Heart left ventricle (tissue), 16 donors: ENCODE results near the gene SMYD5. TPM values are rescaled to one million over a fixed set of nuclear protein-coding genes. Genes with fewer than 3 reads are reported as not detected.

Experiments
- ATAC-seq, 4 donors: fragments of 200-7000 bp; cut with Tn5 transposase; one replicate each; pipeline ENCODE4 v1.9.1; 2020 to 2022; ENCODE audit warnings: moderate library complexity in 4 of 4, mild to moderate bottlenecking in 3 of 4, moderate number of reproducible peaks in 1 of 4
- DNase-seq, 5 donors: peaks; one replicate each; pipeline ENCODE4 v3.0.0-alpha.2; 2020
- H3K27ac ChIP-seq, 12 donors: fragments of 200-600 bp; sonication (generic) in 4 of 12; one replicate each; pipeline versions ENCODE4 v1.5.0 to v1.8.0; 2016 to 2022; ENCODE audit warnings: mild to moderate bottlenecking in 2 of 12
- H3K27me3 ChIP-seq, 9 donors: fragments of 200-600 bp; sonication (generic) in 2 of 9; one replicate each; pipeline versions ENCODE4 v1.5.1 to v1.8.0; 2016 to 2022; ENCODE audit warnings: mild to moderate bottlenecking in 3 of 9
- H3K36me3 ChIP-seq, 9 donors: fragments of 200-600 bp; sonication (generic) in 2 of 9; one replicate each; pipeline versions ENCODE4 v1.5.0 to v1.8.0; 2018 to 2022; ENCODE audit warnings: mild to moderate bottlenecking in 2 of 9
- H3K4me1 ChIP-seq, 12 donors: fragments of 200-600 bp; sonication (generic) in 4 of 12; one replicate each; pipeline versions ENCODE4 v1.5.0 to v1.8.0; 2016 to 2022; ENCODE audit warnings: mild to moderate bottlenecking in 3 of 12
- H3K4me3 ChIP-seq, 12 donors: fragments of 200-600 bp; sonication (generic) in 4 of 12; one replicate each; pipeline versions ENCODE4 v1.5.0 to v1.8.0; 2017 to 2022; ENCODE audit warnings: mild to moderate bottlenecking in 9 of 12, moderate library complexity in 4 of 12
- H3K9me3 ChIP-seq, 12 donors: fragments of 200-600 bp; sonication (generic) in 4 of 12; one replicate each; pipeline versions ENCODE4 v1.5.0 to v1.8.0; 2016 to 2022; ENCODE audit warnings: mild to moderate bottlenecking in 1 of 12
- CTCF ChIP-seq, 12 donors: fragments of 200-600 bp; sonication (generic) in 4 of 12; IDR thresholded peaks; one replicate each; pipeline versions ENCODE4 v1.5.0 to v1.8.0; 2018 to 2022; ENCODE audit warnings: antibody characterized with exemption in 12 of 12, mild to moderate bottlenecking in 5 of 12
- POLR2A ChIP-seq, 2 donors: fragments of 450-650 bp; IDR thresholded peaks; one replicate each; pipeline ENCODE4 v1.6.1; 2017; ENCODE audit warnings: antibody characterized with exemption in 2 of 2, mild to moderate bottlenecking in 2 of 2, moderate library complexity in 2 of 2
- WGBS, 4 donors: extraction: QIAGEN DNeasy Blood & Tissue Kit in 2 of 4; methylation state at CpG; one replicate each; pipeline versions ENCODE4 v1.1.5 to v1.1.7; 2013 to 2018; 5-methylcytosine and 5-hydroxymethylcytosine counted together
- intact Hi-C, 10 donors: fragments of 100-400 bp; cut with DNase I; formaldehyde crosslinking; loops; one replicate each; pipeline versions ENCODE4 v1.11.1 to v1.14.2; 2022
- polyA plus RNA-seq, 2 donors: library from polyadenylated mRNA; stranded (reverse); fragments of 200-250 nt; gene quantifications; one replicate each; pipeline ENCODE4 v1.2.3, GENCODE V29; 2013
- total RNA-seq, 9 donors: library from RNA; depleted of rRNA in 2 of 9; stranded (reverse); fragments of >200 nt in 2 of 9; fragmentation: NEBNext Ultra II Directional in 3 of 9; extraction: Animal tissue kit (Norgen Biotek cat#: 25700) in 3 of 9; gene quantifications; one replicate each; pipeline versions ENCODE4 v1.1.0 to v1.2.4, GENCODE V29; 2016 to 2023
- donor health status: ischemic (EF 13 %, LVEDD 7.1; RV severe dilation, severe dysfunction).
- donor health status: healthy with polysubstance abuse.
- donor health status: DM: no; HTN: yes; CAD: no.
- donor health status: DM: no; HTN: no; CAD: no.
- donor health status: ischemic (EF 25% LVEDD 6.9; RV normal size, moderate dysfunction).
- donor health status: ischemic (EF 25% LVEDD 5.7; RV mildly dilated, moderate dysfunction).
- donor health status: healthy.
- donor health status: DM: yes; HTN: yes; CAD: no.
- donor health status: ischemic (EF 35%, LVEDD 5.7; RV mildly dilated, moderate dysfunction).
- donor health status: nonischemic (EF 11% LVEDD 7.7; RV severe dilation, severe dysfunction).
- donor health status: DM: yes; HTN: yes; CAD: no.
- donor health status: PGD.
- donor health status: ischemic (EF 29% LVEDD 5.4; RV normal size, mild dysfunction).
- donor health status: nonischemic (EF 23%, LVEDD 6.1; RV moderate dilation, normal function).

SMYD5 gene
- total and polyA plus RNA-seq, 11 donors: 14.0 to 29.2 (median 20.0) TPM

DNA sequence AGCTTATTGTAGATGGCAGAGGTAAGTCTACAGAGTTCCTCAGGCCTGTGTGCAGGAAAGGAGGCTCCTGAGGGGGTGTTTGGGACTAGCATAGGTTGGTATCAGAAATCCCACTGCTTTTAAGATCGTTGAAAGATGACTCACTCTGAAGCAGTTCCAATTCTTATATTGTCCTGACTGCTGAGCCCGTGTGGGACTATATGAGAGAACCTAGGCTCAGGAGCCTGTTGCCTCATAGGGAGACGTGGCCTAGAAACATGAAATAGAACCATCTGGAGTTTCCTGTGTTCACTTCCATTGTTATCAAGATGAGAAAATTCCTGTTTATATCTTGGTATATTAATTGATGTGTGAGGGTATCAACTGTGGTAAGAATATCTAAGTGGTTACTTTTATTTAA, 25.7 kb downstream of the SMYD5 start:
- H3K9me3 ChIP-seq: no peaks in the 10 kb centered on the region
- TF ChIP-seq POLR2A (IDR thresholded peaks at IDR 0.05) (no peak), CTCF (IDR thresholded peaks at IDR 0.05) (no peak)
- no peak overlapping the region for H3K4me3 ChIP-seq
- intact Hi-C loops: loop anchor here in 1 of 10 donors (10.0 kb wide), 1 partner anchor 145 kb away; the partner anchor contains the start of gene ALMS1
- H3K36me3 ChIP-seq: peaks cover 0 to 75% (median 59%) of the 10 kb centered on the region in 9 donors
- H3K4me1 ChIP-seq: peaks cover 0 to 60% (median 35%) of the 10 kb centered on the region in 12 donors
- no peak overlapping the region for H3K27ac ChIP-seq
- ATAC-seq (no peak), DNase-seq (no peak)
- H3K27me3 ChIP-seq: no peaks in the 10 kb centered on the region
- 31 to 55% (median 41%) methylated on average over 3 of the region's 3 CpGs for WGBS, 4 donors

DNA sequence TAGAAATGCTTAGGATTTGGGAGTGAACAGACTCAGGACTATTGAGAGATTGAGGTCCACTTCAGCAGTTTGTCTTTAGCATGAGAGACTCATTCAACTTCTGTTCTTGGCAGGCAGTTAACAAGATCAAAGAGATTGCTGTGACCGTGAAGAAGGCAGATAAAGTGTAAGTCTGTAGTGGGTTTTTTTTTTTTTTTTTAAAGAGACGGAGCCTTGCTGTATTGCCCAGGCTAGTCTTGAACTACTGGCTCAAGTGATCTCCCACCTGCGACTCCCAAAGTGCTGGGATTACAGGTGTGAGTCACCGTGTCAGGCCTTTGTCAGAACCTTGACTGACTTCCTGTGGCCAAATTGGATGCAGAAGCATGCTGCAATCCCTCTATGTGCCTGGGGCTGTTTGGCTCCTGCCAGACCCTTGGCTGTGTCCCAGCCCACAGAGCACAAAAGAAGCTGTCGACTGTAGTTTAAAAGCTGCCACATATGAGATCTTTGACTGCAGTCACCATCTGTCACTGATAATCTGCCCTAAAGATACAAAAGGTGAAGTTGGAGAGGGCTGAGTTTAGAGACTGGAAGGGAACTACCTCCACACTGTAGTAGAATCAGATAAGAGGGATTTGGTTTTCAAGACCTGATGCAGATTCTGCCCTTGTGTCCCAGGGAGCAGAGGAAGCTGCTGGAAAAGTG, 30.0 kb downstream of the SMYD5 start:
- Histone ChIP-seq H3K4me3 (no peak overlapping the region), H3K4me1 (peaks cover 0 to 19% (median 4%) of the 10 kb centered on the region in 12 donors), H3K27me3 (no peaks in the 10 kb centered on the region), H3K27ac (no peak overlapping the region), H3K36me3 (peaks cover 3 to 100% (median 97%) of the 10 kb centered on the region in 9 donors), H3K9me3 (no peaks in the 10 kb centered on the region)
- intact Hi-C loops: loop anchor here in 1 of 10 donors (10.0 kb wide), 1 partner anchor 141 kb away; the partner anchor contains the start of gene ALMS1
- TF ChIP-seq CTCF (IDR thresholded peaks at IDR 0.05): no peak
- no peak for TF ChIP-seq POLR2A (IDR thresholded peaks at IDR 0.05)
- 39 to 50% (median 41%) methylated on average over 5 of the region's 5 CpGs for WGBS, 4 donors
- DNase-seq: peak in 2 of 5 donors; percentile 46 to 61
- ATAC-seq: peak; percentile 60 to 87 (median 80)

DNA sequence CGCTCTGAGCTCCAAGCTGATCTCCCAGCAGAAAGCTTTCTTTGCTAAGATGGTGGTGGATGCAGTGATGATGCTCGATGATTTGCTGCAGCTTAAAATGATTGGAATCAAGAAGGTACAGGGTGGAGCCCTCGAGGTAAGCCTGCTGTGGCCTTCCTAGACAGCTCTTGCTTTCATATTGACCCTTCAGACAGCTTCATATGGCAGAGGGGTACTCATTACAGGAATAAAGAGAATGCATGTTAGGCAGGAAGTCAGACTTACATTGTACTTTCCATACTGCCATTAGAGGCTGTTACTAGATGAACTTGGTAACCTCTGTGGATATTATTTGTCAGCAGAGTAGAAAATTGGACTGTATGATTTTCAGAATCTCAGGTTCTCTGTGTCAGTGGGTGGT, 30.5 kb downstream of the SMYD5 start:
- Histone ChIP-seq H3K36me3 (peaks cover 3 to 100% (median 98%) of the 10 kb centered on the region in 9 donors), H3K4me1 (peaks cover 0 to 17% (median under 1%) of the 10 kb centered on the region in 12 donors)
- no peak for ATAC-seq

More for the DNA sequence above, 30.5 kb downstream of the SMYD5 start:
- TF ChIP-seq CTCF (IDR thresholded peaks at IDR 0.05) (no peak), POLR2A (IDR thresholded peaks at IDR 0.05) (no peak)
- intact Hi-C loops: loop anchor here in 1 of 10 donors (10.0 kb wide), 1 partner anchor 140 kb away; the partner anchor contains the start of gene ALMS1
- Histone ChIP-seq H3K4me3 (no peak overlapping the region), H3K27ac (no peak overlapping the region), H3K27me3 (no peaks in the 10 kb centered on the region), H3K9me3 (no peaks in the 10 kb centered on the region)
- 80 to 94% (median 91%) methylated on average over 3 of the region's 3 CpGs for WGBS, 4 donors
- DNase-seq: no peak
